GM18511 (cell line): Measurements from ENCODE around the gene TUBB.
A peak's percentile ranks its signal among the peaks of the same experiment; 100 is the strongest.
"Not testable (repeated sequence)": the region's sequence is repeated elsewhere in the genome, so short reads cannot be mapped to it uniquely, and the experiment has no call there.

Experiments used
- ATAC-seq: cut with Tn5 transposase; IDR thresholded peaks from one replicate; pipeline ENCODE4 v1.9.1; 2021; ENCODE audit warnings: mild to moderate bottlenecking, moderate library complexity; ENCODE audit not compliant: unreplicated experiment

The TUBB gene

DNA sequence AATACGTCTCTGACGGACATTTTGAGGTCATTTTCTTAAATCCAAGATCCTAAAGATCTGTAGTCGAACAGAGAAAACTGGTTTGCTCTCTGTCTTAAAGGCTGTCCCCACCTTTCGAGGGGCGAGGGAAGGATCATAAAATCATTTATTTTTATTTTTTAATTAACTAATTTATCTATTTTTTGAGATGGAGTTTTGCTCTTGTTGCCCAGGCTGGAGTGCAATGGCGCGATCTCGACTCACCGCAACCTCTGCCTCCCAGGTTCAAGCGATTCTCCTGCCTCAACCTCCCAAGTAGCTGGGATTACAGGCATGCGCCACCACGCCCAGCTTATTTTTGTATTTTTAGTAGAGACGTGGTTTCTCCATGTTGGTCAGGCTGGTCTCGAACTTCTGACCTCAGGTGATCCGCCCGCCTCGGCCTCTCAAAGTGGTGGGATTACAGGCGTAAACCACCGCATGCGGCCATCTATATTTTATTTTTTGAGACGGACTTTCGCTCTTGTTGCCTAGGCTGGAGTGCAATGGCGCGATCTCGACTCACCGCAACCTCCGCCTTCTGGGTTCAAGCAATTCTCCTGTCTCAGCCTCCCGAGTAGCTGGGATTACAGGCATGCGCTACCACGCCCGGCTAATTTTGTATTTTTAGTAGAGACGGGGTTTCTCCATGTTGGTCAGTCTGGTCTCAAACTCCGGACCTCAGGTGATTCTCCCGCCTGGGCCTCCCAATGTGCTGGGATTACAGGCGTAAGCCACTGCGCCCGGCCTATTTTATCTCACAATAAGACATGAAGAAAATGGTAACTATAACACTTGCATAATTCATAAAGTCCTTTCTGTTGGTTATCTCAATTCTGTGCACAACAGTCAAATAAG lies 2.1 kb upstream of the TUBB start:
- ATAC-seq, result not testable (repeated sequence)

DNA sequence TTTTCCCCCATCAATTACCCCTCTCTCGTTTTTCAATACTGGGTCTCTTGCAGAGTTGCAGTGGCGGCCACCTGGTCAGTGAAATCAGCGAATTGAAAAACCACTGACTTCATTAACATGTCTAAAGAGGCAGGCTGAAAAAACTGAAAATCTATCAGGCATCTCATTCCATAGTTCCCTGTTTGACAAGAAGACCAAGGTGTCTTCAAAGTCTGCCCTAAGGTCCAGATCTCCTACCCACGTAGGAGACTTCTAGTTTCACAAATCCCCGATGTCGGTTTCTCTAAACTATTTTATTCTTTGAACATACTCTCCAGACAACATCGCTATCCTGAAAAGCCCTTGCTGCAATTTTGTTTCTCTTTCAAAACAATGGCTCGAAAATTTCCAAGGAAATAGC lies 796 bp upstream of the TUBB start:
- no peak for ATAC-seq

DNA sequence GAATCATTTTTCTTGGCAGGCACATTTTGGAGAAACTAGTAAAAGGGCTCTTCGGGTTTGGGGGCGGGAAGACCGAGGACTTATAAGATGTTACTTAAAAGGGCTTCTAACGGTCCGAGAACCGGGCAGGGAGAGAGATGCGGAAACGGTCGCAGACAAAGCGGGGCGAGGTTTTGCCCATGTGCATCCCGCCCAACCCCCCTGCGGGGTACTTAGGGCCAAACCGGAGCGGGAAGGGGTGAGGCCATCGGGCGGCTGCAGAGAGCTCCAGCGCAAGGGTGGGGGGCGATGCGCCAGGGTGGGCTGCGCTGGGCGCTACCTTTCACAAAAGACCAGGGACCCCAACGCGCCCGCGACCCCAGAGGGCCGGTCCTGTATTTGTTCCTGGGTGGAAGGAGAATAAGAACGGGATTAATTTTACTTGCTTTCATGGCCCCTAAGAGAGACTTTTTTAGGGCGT lies 616 bp downstream of the TUBB start:
- no peak for ATAC-seq

DNA sequence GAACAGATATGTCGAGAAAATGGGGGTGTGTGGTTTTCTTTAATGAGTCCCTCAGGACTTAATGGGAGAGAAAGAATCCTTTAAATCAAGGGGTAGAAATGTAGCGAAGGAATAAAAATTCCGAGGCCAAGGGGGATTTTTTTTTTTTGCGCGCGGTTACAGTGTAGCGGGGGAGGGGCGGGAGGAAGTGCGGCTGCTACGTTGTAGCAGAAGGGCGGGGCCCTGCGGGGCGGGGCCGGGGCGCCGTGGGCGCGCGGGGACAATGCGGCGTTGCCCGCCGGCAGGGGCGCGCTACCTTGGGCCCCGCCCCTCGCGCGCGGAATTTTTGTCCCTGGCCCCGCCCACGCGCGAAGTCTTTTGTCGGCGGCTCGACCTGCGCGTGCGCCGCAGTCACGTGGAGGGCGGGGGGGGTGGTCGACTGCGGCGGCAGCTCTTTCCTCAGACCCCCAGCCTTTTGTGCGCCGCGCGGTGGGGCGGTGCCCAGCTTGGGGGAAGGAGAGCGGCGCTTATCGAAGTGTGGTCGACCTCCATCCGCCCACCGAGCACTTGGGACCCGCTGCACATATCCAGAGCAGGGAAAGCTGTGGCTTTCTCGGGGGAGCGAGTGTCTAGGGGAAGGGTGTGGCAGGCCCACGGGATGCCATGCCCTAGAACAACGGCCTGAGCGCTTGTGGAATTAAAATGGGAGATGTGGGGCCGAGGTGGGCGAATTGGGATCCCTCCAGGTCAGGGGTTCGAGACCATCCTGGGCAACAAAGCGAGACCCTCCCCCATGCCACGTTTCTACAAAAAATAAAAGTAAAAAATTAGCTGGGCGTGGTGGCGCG lies 1.3 kb downstream of the TUBB start:
- ATAC-seq, result no peak

DNA sequence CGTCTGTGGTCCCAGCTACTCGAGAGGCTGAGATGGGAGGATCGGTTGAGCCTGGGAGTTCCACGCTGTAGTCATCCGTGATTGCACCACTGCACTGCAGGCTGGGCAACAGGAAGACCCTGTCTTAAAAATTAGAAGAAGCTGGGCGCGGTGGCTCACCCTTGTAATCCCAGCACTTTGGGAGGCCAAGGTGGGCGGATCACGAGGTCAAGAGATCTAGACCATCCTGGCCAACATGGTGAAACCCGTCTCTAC lies 1.8 kb downstream of the TUBB start:
- not testable (repeated sequence) for ATAC-seq

DNA sequence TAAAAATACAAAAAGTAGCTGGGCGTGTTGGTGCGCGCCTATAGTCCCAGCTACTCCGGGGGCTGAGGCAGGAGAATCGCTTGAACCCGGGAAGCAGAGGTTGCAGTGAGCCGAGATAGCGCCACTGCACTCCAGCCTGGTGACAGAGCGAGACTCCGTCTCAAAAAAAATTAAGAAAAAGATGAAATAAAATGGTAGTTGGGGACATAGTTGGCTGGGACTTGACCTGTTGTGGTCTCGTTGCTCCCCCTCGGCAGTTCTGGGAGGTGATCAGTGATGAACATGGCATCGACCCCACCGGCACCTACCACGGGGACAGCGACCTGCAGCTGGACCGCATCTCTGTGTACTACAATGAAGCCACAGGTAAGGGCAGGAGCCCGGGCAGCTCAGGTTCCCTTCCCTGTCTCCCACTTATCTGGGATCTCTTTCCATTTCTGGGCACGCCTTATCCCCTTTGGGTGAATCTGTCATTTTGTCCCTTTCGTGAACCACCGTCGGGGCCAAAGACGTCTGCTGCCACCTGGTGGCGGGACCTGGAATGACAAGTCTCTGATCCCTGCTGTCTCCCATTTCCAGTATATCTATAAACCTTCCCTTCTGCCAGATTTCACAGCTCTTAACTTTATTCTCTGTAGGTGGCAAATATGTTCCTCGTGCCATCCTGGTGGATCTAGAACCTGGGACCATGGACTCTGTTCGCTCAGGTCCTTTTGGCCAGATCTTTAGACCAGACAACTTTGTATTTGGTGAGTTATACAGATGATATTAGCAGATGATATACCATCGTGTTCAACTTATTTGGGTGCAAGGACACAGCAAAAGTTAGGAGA lies 2.3 kb downstream of the TUBB start:
- ATAC-seq, result no peak

DNA sequence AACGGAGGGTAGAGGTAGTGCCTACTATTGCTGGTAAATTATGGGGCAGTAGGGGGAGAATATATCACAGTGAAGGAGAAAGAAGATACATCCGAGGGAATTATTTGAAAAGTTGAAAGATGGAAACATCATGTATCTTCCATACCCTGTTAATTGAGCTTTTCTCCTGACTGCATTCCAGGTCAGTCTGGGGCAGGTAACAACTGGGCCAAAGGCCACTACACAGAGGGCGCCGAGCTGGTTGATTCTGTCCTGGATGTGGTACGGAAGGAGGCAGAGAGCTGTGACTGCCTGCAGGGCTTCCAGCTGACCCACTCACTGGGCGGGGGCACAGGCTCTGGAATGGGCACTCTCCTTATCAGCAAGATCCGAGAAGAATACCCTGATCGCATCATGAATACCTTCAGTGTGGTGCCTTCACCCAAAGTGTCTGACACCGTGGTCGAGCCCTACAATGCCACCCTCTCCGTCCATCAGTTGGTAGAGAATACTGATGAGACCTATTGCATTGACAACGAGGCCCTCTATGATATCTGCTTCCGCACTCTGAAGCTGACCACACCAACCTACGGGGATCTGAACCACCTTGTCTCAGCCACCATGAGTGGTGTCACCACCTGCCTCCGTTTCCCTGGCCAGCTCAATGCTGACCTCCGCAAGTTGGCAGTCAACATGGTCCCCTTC lies 3.1 kb downstream of the TUBB start:
- ATAC-seq, result not testable (repeated sequence)

DNA sequence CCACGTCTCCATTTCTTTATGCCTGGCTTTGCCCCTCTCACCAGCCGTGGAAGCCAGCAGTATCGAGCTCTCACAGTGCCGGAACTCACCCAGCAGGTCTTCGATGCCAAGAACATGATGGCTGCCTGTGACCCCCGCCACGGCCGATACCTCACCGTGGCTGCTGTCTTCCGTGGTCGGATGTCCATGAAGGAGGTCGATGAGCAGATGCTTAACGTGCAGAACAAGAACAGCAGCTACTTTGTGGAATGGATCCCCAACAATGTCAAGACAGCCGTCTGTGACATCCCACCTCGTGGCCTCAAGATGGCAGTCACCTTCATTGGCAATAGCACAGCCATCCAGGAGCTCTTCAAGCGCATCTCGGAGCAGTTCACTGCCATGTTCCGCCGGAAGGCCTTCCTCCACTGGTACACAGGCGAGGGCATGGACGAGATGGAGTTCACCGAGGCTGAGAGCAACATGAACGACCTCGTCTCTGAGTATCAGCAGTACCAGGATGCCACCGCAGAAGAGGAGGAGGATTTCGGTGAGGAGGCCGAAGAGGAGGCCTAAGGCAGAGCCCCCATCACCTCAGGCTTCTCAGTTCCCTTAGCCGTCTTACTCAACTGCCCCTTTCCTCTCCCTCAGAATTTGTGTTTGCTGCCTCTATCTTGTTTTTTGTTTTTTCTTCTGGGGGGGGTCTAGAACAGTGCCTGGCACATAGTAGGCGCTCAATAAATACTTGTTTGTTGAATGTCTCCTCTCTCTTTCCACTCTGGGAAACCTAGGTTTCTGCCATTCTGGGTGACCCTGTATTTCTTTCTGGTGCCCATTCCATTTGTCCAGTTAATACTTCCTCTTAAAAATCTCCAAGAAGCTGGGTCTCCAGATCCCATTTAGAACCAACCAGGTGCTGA lies 3.9 kb downstream of the TUBB start:
- not testable (repeated sequence) for ATAC-seq

DNA sequence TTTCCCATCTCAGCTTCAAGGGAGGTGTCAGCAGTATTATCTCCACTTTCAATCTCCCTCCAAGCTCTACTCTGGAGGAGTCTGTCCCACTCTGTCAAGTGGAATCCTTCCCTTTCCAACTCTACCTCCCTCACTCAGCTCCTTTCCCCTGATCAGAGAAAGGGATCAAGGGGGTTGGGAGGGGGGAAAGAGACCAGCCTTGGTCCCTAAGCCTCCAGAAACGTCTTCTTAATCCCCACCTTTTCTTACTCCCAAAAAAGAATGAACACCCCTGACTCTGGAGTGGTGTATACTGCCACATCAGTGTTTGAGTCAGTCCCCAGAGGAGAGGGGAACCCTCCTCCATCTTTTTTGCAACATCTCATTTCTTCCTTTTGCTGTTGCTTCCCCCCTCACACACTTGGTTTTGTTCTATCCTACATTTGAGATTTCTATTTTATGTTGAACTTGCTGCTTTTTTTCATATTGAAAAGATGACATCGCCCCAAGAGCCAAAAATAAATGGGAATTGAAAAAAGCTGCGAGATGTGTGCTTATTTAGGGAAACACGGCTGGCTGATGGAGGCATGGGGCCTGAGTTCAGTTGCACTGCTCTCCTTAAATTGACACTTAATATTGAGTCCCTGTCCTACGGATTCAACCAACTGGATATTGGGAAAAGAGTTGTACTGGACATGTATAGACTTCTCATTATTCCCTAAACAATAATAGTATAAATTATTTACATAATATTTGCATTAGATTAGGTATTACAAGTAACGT lies 4.9 kb downstream of the TUBB start:
- ATAC-seq, result no peak

DNA sequence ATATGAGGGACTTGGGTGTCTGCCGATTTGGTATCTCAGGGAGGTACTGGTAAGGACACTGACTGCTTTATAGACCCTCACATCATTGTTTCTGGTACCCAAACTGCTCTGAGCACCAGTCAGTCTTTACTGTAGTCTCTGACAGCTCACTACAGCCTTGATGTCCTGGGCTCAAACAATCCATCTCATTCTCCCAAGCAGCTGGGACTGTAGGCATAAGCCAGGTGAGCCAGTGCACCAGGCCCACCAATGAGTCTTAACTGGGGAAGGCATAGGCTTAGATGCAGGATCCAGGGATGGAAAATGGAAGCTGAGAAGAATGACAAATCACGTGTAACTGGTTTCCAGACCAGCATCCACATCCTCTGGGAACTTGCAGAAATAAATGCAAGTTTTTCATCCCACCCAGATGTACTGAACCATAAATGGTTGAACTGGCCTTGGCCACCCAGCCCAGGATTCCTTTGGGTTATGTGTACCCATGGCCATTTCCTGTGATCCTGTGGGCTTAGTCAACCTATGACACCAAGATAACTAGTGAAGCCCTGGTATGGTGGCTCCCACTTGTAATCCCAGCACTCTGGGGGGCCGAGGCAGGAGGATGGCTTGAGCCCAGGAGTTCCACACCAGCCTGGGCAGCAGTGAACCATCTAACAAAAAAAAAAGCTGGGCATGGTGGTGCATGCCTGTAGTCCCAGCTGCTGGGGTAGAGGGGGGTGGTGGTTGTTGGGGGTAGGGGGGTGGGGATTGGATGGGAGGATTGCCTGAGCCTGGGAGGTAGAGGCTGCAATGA lies 5.8 kb downstream of the TUBB start:
- ATAC-seq, result no peak

DNA sequence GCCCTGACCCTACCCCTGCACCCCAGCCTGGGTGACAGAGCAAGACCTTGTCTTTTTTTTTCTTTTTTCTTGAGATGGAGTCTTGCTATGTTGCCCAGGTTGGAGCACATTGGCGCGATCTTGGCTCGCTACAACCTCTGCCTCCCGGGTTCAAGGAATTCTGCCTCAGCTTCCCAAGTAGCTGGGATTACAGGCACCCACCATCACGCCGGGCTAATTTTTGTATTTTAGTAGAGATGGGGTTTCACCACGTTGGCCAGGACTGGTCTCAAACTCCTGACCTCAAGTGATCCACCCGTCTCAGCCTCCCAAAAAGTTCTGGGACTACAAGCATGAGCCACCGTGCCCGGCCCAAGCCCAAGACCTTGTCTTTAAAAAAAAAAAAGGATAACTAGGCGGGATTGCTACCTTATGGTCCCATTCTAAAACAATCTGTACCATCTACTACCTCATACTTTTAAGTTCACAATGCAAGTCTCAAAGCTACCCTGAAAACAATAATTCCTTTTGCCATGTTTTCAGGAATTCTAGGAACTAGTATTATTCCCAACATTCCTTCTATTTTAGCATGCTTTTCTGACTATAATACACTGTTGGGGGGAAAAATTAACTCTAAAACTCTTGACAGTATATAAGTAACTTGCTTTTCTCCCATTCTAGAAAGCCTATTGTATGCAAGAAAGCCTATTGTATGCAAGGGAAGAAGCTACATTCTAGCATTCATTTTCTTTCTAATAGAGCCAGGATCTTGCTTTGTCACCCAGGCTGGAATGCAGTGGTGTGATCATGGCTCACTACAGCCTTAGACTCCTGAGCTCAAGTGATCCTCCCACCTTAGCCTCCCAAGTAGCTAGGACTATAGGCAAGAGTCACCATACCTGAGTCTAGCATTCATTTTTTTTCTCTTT lies 6.6 kb downstream of the TUBB start:
- no peak for ATAC-seq

DNA sequence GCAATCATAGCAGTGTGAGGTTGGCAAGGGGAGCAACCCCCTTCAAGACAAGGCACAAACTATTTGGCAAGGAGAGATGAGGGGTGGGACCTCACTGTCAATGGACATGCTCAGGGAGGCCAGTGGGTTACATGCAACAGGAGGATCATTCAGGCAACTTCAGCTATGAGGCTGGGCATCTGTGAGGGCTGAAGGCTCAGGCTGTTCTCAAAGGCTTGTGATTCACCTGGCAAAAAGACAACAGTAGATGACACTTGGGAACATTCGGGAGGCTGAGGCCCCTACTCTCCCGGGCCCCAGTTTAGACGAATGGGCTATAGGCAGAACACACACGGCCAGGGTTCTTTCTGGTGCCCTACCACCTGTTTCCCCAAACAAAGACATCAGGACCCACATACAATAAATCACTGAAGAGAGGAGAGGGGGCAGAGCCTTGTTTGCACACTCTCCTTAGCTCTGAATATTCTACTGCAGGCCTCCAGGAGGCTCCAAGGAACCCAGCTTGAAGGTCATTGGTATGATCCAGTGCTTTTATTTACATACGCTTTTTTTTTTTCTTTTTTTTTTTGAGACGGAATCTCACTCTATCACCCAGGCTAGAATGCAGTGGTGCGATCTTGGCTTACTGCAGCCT lies 7.9 kb downstream of the TUBB start:
- ATAC-seq, result no peak

DNA sequence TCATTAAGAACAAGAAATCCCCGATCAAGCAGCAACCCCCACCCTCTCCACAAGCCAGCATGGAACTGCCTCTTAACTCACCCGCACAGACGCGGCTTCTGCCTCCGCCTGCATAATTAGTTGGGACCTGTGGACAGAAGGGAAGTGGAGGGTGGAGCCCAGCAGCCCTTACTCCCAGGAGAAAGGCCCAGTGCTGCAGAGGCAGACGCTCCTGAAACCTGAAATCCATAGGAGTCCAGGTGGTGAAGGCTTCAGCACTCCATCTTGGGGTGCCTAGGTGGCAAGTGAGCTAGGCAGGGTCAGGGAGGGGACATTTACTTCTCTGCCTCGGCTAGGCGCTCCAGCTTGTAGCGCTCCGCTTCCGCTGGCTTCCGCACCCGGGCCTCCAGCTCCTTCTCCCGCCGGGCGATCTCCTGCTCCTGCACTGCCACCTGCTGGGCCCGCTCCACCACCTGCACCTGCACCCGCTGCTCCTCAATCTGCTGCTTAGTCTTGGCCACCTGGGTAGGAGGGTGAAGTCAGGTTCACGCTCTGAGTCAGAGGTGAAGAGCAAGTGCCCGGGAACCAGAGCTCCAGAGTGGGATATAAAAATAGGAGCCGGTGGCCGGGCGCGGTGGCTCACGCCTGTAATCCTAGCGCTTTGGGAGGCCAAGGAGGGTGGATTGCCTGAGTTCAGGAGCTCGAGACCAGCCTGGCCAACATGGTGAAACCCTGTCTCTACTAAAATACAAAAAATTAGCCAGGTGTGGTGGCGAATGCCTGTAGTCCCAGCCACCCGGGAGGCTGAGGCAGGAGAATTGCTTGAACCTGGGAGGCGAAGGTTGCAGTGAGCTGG lies 10.7 kb downstream of the TUBB start:
- ATAC-seq, result no peak

DNA sequence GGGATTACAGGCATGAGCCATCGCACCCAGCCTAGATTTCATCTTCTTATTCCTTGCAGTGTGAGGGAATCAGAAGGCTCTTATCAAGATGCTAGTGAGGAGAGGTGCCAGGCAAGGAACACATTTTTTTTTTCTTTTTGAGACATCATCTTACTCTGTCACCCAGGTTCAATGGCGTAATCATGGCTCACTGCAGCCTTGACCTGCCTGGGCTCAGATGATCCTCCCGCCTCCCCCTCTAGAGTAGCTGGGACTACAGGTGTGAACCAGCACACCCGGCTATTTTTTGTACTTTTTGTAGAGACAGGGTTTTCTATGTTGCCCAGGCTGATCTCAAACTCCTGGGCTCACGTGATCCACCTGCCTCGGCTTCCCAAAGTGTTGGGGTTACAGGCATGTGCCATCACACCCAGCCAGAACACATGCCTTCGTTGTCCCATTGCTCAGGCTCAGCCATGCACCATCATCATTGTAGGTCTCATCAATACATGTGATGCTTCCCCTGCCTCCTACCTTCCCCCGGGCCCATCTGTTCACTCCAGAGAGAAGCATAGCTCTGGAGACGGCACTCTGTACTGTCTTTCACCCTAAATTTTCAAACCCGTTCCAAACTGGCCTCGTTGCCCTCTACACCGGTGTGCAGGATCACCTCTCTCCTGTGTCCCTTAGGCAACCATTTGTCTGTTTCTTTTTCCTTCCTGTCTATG lies 12.2 kb downstream of the TUBB start:
- no peak for ATAC-seq

DNA sequence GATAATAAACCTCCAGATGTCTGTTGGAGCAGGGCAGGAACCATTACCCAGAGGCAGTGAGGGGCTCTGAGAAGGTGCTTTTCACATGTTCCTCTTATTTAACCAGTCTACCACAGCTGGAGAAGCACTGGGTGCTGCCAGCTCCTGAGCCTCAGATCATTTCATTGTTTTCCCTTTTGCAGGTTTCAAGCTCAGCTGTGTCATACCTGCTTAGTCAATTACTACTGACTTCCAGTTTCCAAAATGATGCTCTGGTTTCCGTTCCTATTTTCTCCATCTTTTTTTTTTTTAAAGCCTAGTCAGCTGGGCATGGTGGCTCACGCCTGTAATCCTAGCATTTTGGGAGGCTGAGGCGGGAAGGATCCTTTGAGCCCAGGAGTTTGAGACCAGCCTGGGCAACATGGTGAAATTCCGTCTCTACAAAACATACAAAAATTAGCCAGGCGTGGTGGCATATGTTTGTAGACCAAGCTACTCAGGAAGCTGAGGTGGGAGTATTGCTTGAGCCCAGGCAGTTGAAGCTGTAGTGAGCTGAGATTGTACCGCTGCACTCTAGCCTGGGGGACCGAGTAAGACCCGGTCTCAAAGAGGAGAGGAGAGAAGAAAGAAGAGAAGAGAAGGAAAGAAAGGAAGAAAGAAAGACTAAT lies 15.6 kb downstream of the TUBB start:
- ATAC-seq, result peak; percentile 67
